SH-SY5Y (cell line): ENCODE data around the gene SYPL2.

Source experiments
- GATA2 ChIP-seq: IDR thresholded peaks from 2 replicates; pipeline ENCODE4 v1.6.1; 2011; ENCODE audit warnings: mild to moderate bottlenecking, low read depth, low read length
- GATA3 ChIP-seq: IDR thresholded peaks from 2 replicates; pipeline ENCODE4 v1.6.1; 2011; ENCODE audit warnings: low read depth, mild to moderate bottlenecking, low read length, moderate library complexity

Gene SYPL2

DNA sequence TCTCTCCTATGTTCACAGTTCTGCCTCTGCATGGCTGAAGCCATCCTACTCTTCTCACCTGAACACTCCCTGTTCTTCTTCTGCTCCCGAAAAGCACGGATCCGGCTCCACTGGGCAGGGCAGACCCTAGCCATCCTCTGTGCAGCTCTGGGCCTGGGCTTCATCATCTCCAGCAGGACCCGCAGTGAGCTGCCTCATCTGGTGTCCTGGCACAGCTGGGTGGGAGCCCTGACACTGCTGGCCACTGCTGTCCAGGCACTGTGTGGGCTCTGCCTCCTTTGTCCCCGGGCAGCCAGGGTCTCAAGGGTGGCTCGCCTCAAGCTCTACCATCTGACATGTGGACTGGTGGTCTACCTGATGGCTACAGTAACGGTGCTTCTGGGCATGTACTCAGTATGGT lies 29.4 kb downstream of the SYPL2 start:
- TF ChIP-seq GATA3 (no peak), GATA2 (no peak)

DNA sequence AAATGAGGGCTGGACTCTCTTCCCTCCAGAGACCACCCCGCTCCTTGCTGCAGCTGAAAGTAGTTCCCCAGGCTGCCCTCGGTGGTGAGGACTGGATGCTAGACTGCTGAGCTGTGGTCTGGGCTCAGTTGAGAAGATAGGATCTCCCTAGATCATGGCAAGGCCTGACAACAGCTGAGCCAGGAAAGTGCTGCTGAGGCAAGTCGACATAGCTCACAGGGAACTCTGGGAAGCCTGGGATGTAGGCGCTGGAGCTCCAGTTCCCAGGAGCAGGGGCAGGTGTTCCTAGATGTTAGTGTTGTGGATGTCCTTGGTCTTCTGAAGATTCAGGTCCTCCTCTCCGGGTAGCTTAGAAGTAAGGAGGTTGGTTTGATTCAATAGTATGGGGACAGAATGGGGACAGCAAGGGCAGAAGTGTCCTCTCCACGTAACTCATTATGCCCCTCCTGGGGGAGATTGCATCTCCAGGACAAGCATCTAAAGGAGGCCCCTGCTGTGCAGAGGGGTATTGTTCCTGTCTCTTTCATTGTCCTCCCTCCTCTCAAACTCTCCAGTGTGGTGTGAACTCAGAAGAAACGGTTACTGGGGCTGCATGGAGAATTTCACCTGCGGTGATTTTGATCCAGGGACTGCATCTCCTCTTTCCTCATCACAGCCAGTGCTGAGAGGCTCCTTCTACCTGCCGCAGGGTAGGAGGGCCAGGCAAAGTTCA lies 31.3 kb downstream of the SYPL2 start:
- no peak for TF ChIP-seq GATA3
- no peak for TF ChIP-seq GATA2

DNA sequence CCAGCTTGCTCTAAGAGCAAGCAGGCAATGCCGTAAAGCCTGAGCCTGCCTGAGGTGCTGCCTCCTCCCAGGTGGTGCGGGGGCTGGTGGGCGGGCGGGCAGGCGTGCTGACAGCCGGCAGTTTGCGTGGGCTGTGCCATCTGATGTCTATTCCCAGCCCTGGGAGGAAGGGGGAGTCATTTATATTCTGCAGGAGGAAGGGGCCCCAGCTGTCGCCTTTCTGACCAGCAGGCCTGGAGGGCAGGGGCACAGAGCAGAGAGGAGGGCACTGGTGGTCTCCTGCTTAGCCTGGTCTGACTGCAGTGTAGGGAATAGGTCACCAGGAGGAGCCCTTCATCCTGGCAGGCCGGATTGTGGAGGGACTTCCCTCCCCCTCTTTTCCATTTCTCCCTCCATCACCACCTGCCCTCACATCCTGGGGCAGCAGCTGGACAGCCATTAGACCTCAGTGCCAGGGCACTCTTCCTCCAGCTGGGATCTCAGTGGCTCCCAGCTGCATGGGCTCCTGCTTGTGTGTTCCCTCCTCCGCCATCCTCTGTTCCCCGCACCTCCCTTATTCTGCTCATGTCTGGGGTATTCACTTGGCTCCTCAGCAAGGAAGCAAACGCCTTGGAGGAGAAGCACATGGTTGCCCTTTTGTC lies 31.9 kb downstream of the SYPL2 start:
- TF ChIP-seq GATA2 (no peak), GATA3 (no peak)

DNA sequence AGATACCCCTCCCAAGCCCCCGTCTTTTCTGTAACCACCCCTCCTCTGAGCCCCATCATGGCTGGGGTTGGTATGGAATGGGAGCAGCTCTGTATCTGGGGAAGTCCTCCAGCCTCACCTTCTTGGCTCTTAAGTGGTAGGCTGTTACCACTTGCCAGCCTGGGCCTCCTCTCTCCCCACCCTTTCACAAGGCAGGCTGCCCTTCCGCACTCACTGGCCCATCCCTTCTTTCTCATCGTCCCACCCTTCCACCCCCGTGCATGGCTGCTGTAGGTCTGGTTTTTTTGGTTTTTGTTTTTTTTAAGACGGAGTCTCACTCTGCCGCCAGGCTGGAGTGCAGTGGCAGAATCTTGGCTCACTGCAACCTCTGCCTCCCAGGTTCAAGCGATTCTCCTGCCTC lies 32.7 kb downstream of the SYPL2 start:
- TF ChIP-seq GATA3 (no peak), GATA2 (no peak)

DNA sequence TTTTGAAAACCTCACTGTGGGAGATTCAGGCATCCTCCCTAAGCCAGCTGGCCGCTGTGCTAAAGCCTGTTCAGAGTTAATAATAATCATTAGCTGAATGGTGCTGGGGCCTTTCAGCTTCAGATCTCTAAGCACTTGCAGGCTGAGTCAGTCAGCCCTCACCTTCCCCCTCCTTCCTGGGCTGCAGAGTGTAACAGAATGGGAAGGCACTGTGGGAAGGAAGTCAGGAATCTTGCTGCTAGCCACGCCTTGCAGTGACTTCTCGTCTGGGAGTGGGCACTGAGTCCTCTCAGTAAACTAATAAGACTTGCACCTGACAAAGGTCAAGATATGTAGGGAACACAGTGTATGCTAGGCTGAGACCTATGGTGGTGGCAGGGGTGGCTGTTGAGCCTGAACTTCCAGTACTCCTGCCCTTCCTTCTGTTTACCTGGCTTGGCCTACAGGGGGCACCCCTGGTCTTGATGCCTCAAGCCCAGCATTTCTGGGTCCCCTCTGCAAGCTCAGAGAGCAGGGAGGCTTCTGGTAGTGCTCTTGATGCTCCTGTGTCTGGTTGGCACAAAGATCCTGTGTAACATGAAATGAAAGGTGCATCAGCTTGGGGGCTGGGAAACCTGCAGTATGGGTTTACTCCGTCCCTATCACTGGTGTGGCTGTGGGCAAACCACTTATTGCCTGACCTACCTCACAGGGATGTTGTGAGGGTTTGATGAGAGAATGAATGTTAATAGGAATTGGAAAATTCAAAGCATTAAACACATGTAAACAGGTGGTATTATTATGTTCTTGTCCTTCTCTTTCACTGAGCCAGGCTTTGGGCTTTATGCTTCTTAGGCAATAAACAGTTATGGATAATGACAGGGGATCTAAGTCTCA lies 33.6 kb downstream of the SYPL2 start:
- no peak for TF ChIP-seq GATA2
- TF ChIP-seq GATA3 = no peak

DNA sequence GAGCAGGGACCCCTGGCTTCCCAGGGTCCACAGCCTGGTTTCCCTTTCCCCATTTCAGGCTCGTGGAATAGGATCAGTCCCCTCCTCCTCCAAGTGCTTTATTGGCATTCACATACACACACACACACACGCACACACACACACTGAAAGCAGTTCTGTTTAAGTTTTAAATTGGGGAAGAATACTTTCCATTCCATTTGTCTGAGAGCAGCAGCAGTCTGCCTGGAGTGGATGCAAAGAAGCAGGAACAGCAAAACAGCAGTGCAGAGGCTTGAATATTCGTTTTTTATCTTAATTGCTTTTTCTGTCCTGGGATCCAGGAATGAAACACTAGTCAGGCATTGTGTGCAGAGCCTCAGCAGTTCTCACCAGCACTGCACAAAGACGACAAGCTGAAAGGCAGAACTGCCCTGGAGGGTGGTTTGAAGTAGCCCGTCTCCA lies 34.6 kb downstream of the SYPL2 start:
- TF ChIP-seq GATA3 = no peak

DNA sequence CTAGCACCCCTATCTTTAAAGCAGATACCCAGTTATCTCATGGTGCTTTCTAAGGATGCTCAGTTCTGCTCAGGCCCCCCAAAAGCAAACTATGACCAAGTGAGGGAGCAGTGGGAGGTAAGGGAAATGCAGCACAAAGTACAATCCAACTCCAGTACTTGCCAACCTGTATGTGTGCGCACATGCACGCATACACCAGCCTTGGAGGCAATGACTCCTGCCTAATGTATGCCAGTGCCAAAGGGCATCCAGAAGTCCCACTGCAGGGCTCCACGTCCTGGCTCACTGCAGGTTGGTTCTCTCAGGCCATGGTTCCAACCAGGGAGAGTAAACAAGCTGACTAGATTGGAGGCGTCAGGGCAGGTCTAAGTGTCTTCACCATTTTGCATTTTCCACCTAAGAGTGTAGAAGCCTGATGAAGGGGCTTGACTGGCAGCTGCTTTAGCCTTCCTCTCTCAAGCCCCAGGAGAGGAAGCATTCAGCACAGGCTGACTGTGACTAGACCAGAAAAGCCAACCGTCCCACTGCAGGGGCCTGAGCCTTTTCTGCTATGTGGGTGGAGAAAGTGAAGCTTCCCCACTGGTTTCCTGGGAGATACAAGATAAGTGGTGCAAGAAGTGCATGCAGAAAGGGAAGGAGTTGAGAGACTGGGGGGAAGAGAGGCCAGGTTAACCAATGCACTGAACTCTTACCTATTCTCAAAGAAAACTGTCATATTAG lies 35.5 kb downstream of the SYPL2 start:
- TF ChIP-seq GATA2 (no peak), GATA3 (no peak)

DNA sequence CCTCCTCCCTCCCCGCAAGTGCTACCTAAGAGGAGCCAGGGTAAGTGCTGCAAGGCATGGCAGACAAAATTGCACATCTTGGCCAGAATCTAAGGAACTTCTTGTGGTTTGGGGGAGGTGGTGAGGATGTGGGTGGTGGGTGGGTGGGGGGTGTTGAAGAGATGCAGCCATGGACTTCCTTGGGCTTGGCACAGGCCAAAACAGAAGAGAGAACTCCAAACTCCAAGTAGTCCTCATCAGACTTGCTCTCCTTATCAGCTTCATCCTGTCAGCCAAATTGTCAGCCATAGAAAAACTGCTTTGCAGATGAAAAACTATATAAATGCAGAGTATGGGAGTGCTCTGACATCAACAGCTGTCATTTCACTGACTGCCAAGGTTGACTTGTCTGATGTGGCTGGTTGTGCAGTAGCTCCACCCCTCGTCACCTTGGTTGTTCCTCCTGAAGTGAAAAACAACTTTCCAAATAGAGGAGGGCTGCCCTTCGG lies 36.1 kb downstream of the SYPL2 start:
- TF ChIP-seq GATA2 (no peak), GATA3 (no peak)

DNA sequence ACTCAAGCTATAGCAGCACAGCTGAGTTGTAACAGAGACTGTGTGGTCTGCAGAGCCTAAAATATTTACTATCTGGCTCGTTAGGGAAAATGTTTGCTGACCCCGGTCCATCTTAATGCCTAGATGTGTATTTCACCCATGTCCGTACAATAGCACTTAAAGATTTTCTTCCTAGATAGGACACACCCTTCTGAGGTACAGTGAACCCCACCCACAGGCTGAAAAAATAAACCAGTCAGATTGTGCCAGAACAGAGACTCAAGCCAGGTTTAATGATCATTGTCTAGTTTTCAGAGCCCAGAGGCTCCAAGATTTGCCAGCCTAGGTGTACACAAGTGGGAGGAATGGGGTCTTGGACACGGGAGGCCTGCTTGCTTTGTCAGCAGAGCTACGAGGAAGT lies 37.6 kb downstream of the SYPL2 start:
- TF ChIP-seq GATA3 (no peak), GATA2 (no peak)

DNA sequence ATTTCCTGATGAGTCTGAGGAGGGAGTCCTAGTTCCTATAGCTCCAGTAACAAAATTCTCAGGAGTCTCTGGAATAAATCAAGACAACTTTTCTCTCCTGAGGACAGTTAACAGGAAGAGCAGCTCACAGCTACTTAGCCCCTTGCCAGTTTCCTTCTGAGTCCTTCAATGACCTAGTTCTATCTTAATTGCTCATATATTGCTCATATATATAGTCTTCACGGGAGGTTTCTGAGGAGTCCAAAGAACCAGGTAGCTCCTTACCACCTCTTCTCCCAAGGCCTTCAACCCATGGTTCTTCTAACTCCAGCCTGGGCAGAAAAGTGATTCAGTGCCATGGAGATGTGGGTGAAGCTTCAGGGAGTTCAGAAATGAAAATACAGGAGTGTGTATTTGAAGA lies 38.6 kb downstream of the SYPL2 start:
- no peak for TF ChIP-seq GATA2
- TF ChIP-seq GATA3 = no peak

DNA sequence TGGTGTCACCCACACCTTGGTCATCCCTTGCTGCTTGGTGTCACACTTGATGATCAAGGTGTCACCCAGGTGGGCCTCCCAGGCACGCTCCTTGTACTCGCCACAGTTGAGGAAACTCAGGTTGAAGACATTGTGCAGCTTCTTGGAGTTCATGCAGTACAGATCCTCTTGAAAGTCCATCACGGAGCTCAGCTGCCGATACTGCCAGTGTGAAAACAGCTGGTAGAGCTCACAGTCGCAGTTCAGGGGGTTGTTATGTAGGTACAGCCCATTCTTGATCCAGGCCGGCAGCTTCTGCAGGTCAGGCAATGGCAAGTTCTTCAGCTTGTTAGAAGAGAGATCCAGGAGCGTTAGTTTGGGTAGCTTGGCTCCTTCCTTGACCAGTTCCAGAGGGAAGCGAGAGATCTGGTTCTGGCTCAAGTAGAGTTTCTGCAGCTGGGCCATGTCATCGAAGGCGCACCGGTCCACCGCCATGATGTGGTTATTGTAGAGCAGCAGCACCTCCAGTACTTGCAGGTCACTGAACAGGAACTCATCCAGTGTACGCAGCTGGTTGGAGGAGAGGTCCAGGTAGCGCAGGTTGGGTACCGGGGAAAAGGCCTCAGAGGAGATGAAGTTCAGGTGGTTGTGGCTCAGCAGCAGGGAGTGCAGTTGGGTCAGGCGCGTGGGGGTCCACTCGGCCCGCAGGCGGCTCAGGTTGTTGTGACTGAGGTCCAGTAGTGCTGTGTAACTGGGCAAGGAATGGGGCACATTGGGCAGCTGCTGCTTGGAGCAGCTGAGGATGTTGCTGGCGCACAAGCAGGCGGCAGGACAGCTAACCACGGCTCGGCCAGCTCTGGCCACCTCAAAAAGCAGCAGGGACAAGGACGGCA lies 41.9 kb downstream of the SYPL2 start:
- no peak for TF ChIP-seq GATA2
- no peak for TF ChIP-seq GATA3

DNA sequence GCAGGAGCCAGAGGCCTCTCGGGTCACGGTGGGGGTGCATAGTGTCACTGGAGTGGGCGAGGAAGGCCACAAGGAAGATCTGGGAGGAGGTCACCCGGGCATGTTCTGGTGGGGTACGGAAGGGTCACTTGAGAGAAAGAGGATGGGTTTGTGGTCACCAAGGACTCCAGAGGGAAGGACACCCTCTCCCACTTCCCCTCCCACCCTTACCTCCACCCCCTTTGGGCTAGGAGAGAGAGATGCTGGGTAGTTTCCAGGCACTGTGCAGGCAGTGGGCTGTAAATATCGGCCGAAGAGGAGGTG lies 42.5 kb downstream of the SYPL2 start:
- TF ChIP-seq GATA3 = no peak
- no peak for TF ChIP-seq GATA2
